Measurements from ENCODE around the gene SPACA4. TPM values are rescaled to one million over a fixed set of nuclear protein-coding genes. Genes with fewer than 3 reads are reported as not detected.
A peak's percentile ranks its signal among the peaks of the same experiment; 100 is the strongest.

The SPACA4 gene
- total and polyA plus RNA-seq, 9 donors = not detected

DNA sequence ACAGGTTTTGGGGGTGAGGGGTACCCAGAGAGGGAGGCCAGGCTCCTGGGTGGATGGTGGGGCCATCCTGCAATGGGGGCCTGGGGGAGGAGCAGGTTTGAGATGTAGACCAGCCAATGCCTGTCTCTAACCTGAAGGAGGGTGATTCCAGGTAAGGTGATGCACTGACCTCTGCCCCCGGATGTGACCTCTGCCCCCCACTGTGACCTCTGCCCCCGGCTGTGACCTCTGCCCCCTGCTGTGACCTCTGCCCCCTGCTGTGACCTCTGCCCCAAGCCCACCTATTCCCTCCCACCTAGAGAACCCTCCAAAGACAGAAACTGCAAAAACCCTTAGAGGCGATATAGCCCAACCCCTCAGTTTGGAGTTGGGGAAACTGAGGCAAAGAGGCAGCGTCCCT is 10.3 kb upstream of the SPACA4 start:
- Histone ChIP-seq H3K4me1 (ENCODE audit: control insufficient read depth, insufficient read depth, low read length) (no peaks in the 10 kb centered on the region), H3K9me3 (replicated peaks; ENCODE audit: control insufficient read depth, low read depth, low read length) (no peaks in the 10 kb centered on the region), H3K27me3 (ENCODE audit: control insufficient read depth, insufficient read depth, low read length) (peaks cover 6% of the 10 kb centered on the region), H3K36me3 (ENCODE audit: control insufficient read depth, insufficient read depth, low read length) (no peaks in the 10 kb centered on the region), H3K4me3 (ENCODE audit: low read length) (no peak overlapping the region), H3K27ac (ENCODE audit: low read length) (no peak overlapping the region)
- WGBS (ENCODE audit: insufficient coverage) = 86% methylated on average over 2 of the region's 4 CpGs
- DNase-seq = no peak

GRCh38 chr19:48596679-48597465 is 9.7 kb upstream of the SPACA4 start:
- WGBS (ENCODE audit: insufficient coverage) = 86% methylated on average over 26 of the region's 39 CpGs
- no peaks in the 10 kb centered on the region for H3K36me3 ChIP-seq (ENCODE audit: control insufficient read depth, insufficient read depth, low read length)
- no peak overlapping the region for H3K27ac ChIP-seq (ENCODE audit: low read length)
- DNase-seq = no peak
- H3K9me3 ChIP-seq (replicated peaks; ENCODE audit: control insufficient read depth, low read depth, low read length) = no peaks in the 10 kb centered on the region
- H3K4me3 ChIP-seq (ENCODE audit: low read length) = no peak overlapping the region
- H3K4me1 ChIP-seq (ENCODE audit: control insufficient read depth, insufficient read depth, low read length) = no peaks in the 10 kb centered on the region
- H3K27me3 ChIP-seq (ENCODE audit: control insufficient read depth, insufficient read depth, low read length) = peaks cover 5% of the 10 kb centered on the region

- no peaks in the 10 kb centered on the region for H3K36me3 ChIP-seq (ENCODE audit: control insufficient read depth, insufficient read depth, low read length)
- H3K4me1 ChIP-seq (ENCODE audit: control insufficient read depth, insufficient read depth, low read length) = no peaks in the 10 kb centered on the region
- no peaks in the 10 kb centered on the region for H3K9me3 ChIP-seq (replicated peaks; ENCODE audit: control insufficient read depth, low read depth, low read length)
- H3K27ac ChIP-seq (ENCODE audit: low read length) = no peak overlapping the region
- WGBS (ENCODE audit: insufficient coverage) = 64% methylated on average over 23 of the region's 30 CpGs
- DNase-seq = no peak
- peaks cover 5% of the 10 kb centered on the region for H3K27me3 ChIP-seq (ENCODE audit: control insufficient read depth, insufficient read depth, low read length)
- no peak overlapping the region for H3K4me3 ChIP-seq (ENCODE audit: low read length)
Observed at GRCh38 chr19:48598996-48599700, 7.4 kb upstream of the SPACA4 start.

DNA sequence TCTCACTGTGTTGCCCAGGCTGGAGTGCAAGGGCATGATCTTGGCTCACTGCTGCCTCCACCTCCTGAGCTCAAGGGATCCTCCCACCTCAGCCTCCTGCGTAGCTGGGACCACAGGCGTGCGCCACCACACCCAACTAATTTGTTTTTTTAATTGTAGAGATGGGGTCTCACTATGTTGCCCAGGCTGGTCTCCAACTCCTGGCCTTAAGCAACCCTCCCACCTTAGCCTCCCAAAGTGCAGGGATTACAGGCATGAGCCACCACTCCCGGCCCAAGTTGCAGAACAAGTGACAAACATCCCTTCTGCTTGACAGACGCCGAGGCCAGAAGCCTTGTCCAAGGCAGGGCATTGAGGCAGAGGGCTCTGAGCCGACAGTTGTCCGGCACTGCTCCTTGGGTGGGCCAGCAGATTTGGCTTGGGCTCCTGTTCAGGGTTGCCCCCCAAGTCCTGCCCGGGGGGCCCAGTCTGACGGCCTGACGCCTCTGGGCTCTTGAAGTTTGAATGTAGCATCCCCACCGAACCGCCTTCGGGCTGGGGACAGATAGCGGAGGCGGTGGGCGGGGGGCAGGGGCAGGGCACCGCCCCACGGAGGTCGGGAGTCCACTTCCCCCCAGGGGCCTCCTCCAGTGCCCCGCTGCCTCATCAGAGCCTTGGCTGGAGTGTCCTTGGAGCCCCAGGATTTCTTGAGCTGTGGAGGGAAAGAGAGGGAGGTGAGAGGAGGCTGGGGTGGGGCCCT is 5.7 kb upstream of the SPACA4 start:
- Histone ChIP-seq H3K27ac (ENCODE audit: low read length) (no peak overlapping the region), H3K9me3 (replicated peaks; ENCODE audit: control insufficient read depth, low read depth, low read length) (no peaks in the 10 kb centered on the region), H3K36me3 (ENCODE audit: control insufficient read depth, insufficient read depth, low read length) (no peaks in the 10 kb centered on the region), H3K4me3 (ENCODE audit: low read length) (no peak overlapping the region), H3K4me1 (ENCODE audit: control insufficient read depth, insufficient read depth, low read length) (no peaks in the 10 kb centered on the region), H3K27me3 (ENCODE audit: control insufficient read depth, insufficient read depth, low read length) (peaks cover 5% of the 10 kb centered on the region)
- 80% methylated on average over 18 of the region's 21 CpGs for WGBS (ENCODE audit: insufficient coverage)
- no peak for DNase-seq

DNA sequence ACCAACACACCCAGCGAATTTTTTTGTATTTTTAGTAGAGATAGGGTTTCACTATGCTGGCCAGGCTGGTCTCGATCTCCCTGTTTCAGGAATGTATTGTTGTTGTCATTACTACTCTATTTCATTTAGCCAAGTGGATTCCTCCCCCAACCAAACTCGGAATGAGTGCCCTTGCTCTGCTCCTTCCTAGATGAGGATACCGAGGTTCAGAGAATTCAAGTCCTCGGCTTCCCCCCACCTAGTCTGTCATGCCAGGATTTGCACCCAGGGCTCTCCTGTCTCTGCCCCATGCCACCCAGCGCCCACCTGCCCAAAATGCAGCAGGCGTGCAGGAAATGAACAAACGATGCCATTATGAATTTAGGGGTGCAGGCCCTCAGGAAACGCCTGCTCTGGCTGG is 3.5 kb upstream of the SPACA4 start:
- H3K4me1 ChIP-seq (ENCODE audit: control insufficient read depth, insufficient read depth, low read length) = no peaks in the 10 kb centered on the region
- WGBS (ENCODE audit: insufficient coverage) = 71% methylated on average over 6 of the region's 9 CpGs
- H3K27ac ChIP-seq (ENCODE audit: low read length) = no peak overlapping the region
- H3K27me3 ChIP-seq (ENCODE audit: control insufficient read depth, insufficient read depth, low read length) = peaks cover 5% of the 10 kb centered on the region
- H3K4me3 ChIP-seq (ENCODE audit: low read length) = no peak overlapping the region
- DNase-seq = no peak
- no peaks in the 10 kb centered on the region for H3K9me3 ChIP-seq (replicated peaks; ENCODE audit: control insufficient read depth, low read depth, low read length)
- no peaks in the 10 kb centered on the region for H3K36me3 ChIP-seq (ENCODE audit: control insufficient read depth, insufficient read depth, low read length)

DNA sequence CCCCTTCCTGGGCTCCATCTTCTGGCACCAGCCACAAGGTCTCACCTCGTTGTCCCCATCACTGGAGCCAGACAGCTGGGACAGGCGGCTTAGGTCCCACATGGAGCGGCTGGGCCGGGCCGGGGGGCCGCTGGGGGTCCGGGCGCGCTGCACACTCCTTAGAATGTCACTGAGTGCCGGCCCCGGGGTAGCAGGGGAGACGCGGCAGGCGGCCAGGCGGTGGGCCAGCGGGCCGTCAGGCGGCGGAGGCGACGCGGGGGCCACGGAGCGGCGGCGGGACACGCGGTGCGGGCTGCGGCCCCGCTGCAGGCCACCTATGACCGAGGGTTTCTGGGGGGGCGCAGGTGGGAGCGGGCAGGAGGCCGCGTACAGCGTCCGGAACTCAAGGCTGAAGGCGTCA is 3.1 kb upstream of the SPACA4 start:
- no peaks in the 10 kb centered on the region for H3K4me1 ChIP-seq (ENCODE audit: control insufficient read depth, insufficient read depth, low read length)
- WGBS (ENCODE audit: insufficient coverage) = 80% methylated on average over 36 of the region's 39 CpGs
- DNase-seq = no peak
- H3K27ac ChIP-seq (ENCODE audit: low read length) = no peak overlapping the region
- no peak overlapping the region for H3K4me3 ChIP-seq (ENCODE audit: low read length)
- peaks cover 5% of the 10 kb centered on the region for H3K27me3 ChIP-seq (ENCODE audit: control insufficient read depth, insufficient read depth, low read length)
- no peaks in the 10 kb centered on the region for H3K36me3 ChIP-seq (ENCODE audit: control insufficient read depth, insufficient read depth, low read length)
- H3K9me3 ChIP-seq (replicated peaks; ENCODE audit: control insufficient read depth, low read depth, low read length) = no peaks in the 10 kb centered on the region

- no peak for DNase-seq
- 81% methylated on average over 4 of the region's 9 CpGs for WGBS (ENCODE audit: insufficient coverage)
- no peaks in the 10 kb centered on the region for H3K9me3 ChIP-seq (replicated peaks; ENCODE audit: control insufficient read depth, low read depth, low read length)
- no peaks in the 10 kb centered on the region for H3K36me3 ChIP-seq (ENCODE audit: control insufficient read depth, insufficient read depth, low read length)
- peaks cover 2% of the 10 kb centered on the region for H3K27me3 ChIP-seq (ENCODE audit: control insufficient read depth, insufficient read depth, low read length)
- H3K4me1 ChIP-seq (ENCODE audit: control insufficient read depth, insufficient read depth, low read length) = no peaks in the 10 kb centered on the region
- H3K4me3 ChIP-seq (ENCODE audit: low read length) = no peak overlapping the region
- no peak overlapping the region for H3K27ac ChIP-seq (ENCODE audit: low read length)
Observed at GRCh38 chr19:48603850-48604249, 2.7 kb upstream of the SPACA4 start.

- no peaks in the 10 kb centered on the region for H3K27me3 ChIP-seq (ENCODE audit: control insufficient read depth, insufficient read depth, low read length)
- DNase-seq = no peak
- H3K4me3 ChIP-seq (ENCODE audit: low read length) = no peak overlapping the region
- no peaks in the 10 kb centered on the region for H3K4me1 ChIP-seq (ENCODE audit: control insufficient read depth, insufficient read depth, low read length)
- no peaks in the 10 kb centered on the region for H3K9me3 ChIP-seq (replicated peaks; ENCODE audit: control insufficient read depth, low read depth, low read length)
- WGBS (ENCODE audit: insufficient coverage) = 70% methylated on average over 2 of the region's 7 CpGs
- no peaks in the 10 kb centered on the region for H3K36me3 ChIP-seq (ENCODE audit: control insufficient read depth, insufficient read depth, low read length)
- no peak overlapping the region for H3K27ac ChIP-seq (ENCODE audit: low read length)
Observed at GRCh38 chr19:48607359-48607755, 815 bp downstream of the SPACA4 start.

- DNase-seq = peak; percentile 50
- Histone ChIP-seq H3K4me3 (ENCODE audit: low read length) (no peak overlapping the region), H3K4me1 (ENCODE audit: control insufficient read depth, insufficient read depth, low read length) (peaks cover 4% of the 10 kb centered on the region), H3K9me3 (replicated peaks; ENCODE audit: control insufficient read depth, low read depth, low read length) (no peaks in the 10 kb centered on the region), H3K27me3 (ENCODE audit: control insufficient read depth, insufficient read depth, low read length) (no peaks in the 10 kb centered on the region), H3K36me3 (ENCODE audit: control insufficient read depth, insufficient read depth, low read length) (no peaks in the 10 kb centered on the region), H3K27ac (ENCODE audit: low read length) (no peak overlapping the region)
- no CpG with 5 or more reads among the region's 9 CpGs for WGBS (ENCODE audit: insufficient coverage)
Observed at GRCh38 chr19:48608798-48609263, 2.3 kb downstream of the SPACA4 start.

GRCh38 chr19:48609571-48610108 is 3.1 kb downstream of the SPACA4 start:
- no peaks in the 10 kb centered on the region for H3K27me3 ChIP-seq (ENCODE audit: control insufficient read depth, insufficient read depth, low read length)
- peaks cover 5% of the 10 kb centered on the region for H3K36me3 ChIP-seq (ENCODE audit: control insufficient read depth, insufficient read depth, low read length)
- H3K4me1 ChIP-seq (ENCODE audit: control insufficient read depth, insufficient read depth, low read length) = peaks cover 10% of the 10 kb centered on the region
- WGBS (ENCODE audit: insufficient coverage) = 90% methylated on average over 10 of the region's 20 CpGs
- DNase-seq = no peak
- no peak overlapping the region for H3K27ac ChIP-seq (ENCODE audit: low read length)
- no peaks in the 10 kb centered on the region for H3K9me3 ChIP-seq (replicated peaks; ENCODE audit: control insufficient read depth, low read depth, low read length)
- no peak overlapping the region for H3K4me3 ChIP-seq (ENCODE audit: low read length)

Measured in muscle of leg (tissue), 11 donors.